WTC11 (cell line): ENCODE results near the gene DOK7. TPM values are rescaled to one million over a fixed set of nuclear protein-coding genes. Genes with fewer than 3 reads are reported as not detected.

Source experiments
- ATAC-seq: fragments of 200-7000 bp; cut with Tn5 transposase; 2 replicates; pipeline ENCODE4 v1.10.0; 2021; ENCODE audit warnings: mild to moderate bottlenecking, moderate library complexity
- CTCF ChIA-PET: fragments of 300-600 bp; sonication (Branson Sonifier 250); formaldehyde crosslinking; loops from one replicate; lab custom pipeline; 2021; ENCODE audit warnings: antibody characterized with exemption; lab: Charles Lee
- POLR2A ChIA-PET: fragments of 350-600 bp; sonication (Branson Sonifier 250); formaldehyde crosslinking; loops from one replicate; lab custom pipeline; 2021; ENCODE audit warnings: antibody characterized with exemption; lab: Charles Lee
- DNase-seq: peaks from one replicate; pipeline ENCODE4 v3.0.0; 2021; ENCODE audit warnings: low spot score
- H3K27ac Mint-ChIP-seq: 2 replicates; pipeline ENCODE4 v1.8.0; 2021; ENCODE audit warnings: mixed read lengths
- H3K27me3 Mint-ChIP-seq: 2 replicates; pipeline ENCODE4 v1.8.0; 2021; ENCODE audit warnings: low read depth, mild to moderate bottlenecking, moderate library complexity, mixed read lengths
- H3K36me3 Mint-ChIP-seq: 2 replicates; pipeline ENCODE4 v1.8.0; 2021; ENCODE audit warnings: mixed read lengths
- H3K4me1 Mint-ChIP-seq: 2 replicates; pipeline ENCODE4 v1.8.0; 2022; ENCODE audit warnings: mixed read lengths
- H3K4me3 Mint-ChIP-seq: 2 replicates; pipeline ENCODE4 v1.8.0; 2021; ENCODE audit warnings: mild to moderate bottlenecking, moderate library complexity, mixed read lengths
- H3K9me3 Mint-ChIP-seq: 2 replicates; pipeline ENCODE4 v1.8.0; 2021; ENCODE audit warnings: mixed read lengths
- CREM ChIP-seq: sonication (generic); formaldehyde crosslinking; IDR thresholded peaks from 2 replicates; pipeline ENCODE4 v1.8.1; 2022; ENCODE audit warnings: mild to moderate bottlenecking, missing genetic modification reagents, moderate library complexity
- ETV6 ChIP-seq: sonication (generic); formaldehyde crosslinking; IDR thresholded peaks from 2 replicates; pipeline ENCODE4 v1.8.1; 2022; ENCODE audit warnings: mild to moderate bottlenecking, missing genetic modification reagents
- FOXP4 ChIP-seq: sonication (generic); formaldehyde crosslinking; IDR thresholded peaks from 2 replicates; pipeline ENCODE4 v1.8.0; 2022; ENCODE audit warnings: mild to moderate bottlenecking, missing genetic modification reagents
- GRHL2 ChIP-seq: fragments of 250-450 bp; sonication (Bioruptor Pico); IDR thresholded peaks from 2 replicates; pipeline ENCODE4 v1.8.0; 2022; ENCODE audit warnings: mild to moderate bottlenecking, moderate library complexity; ENCODE audit not compliant: insufficient replicate concordance, severe bottlenecking
- IRF1 ChIP-seq: sonication (generic); formaldehyde crosslinking; IDR thresholded peaks from 2 replicates; pipeline ENCODE4 v1.8.0; 2023; ENCODE audit warnings: missing genetic modification reagents
- IRF2 ChIP-seq: sonication (generic); formaldehyde crosslinking; IDR thresholded peaks from 2 replicates; pipeline ENCODE4 v1.8.0; 2022; ENCODE audit warnings: low read depth, missing genetic modification reagents, borderline replicate concordance
- KAT7 ChIP-seq: sonication (generic); formaldehyde crosslinking; IDR thresholded peaks from 2 replicates; pipeline ENCODE4 v1.8.1; 2023; ENCODE audit warnings: missing genetic modification reagents, mild to moderate bottlenecking, borderline replicate concordance
- MYBL2 ChIP-seq: sonication (generic); formaldehyde crosslinking; IDR thresholded peaks from 2 replicates; pipeline ENCODE4 v1.8.1; 2023; ENCODE audit warnings: mild to moderate bottlenecking, moderate library complexity, missing genetic modification reagents
- NFATC4 ChIP-seq: fragments of 250-450 bp; sonication (Bioruptor Pico); IDR thresholded peaks from 2 replicates; pipeline ENCODE4 v1.9.0; 2021; ENCODE audit warnings: mild to moderate bottlenecking
- NFYB ChIP-seq: sonication (generic); formaldehyde crosslinking; conservative IDR thresholded peaks from 2 replicates; pipeline ENCODE4 v1.8.0; 2022; ENCODE audit warnings: low read depth, missing genetic modification reagents
- NR1H2 ChIP-seq: sonication (generic); formaldehyde crosslinking; IDR thresholded peaks from 2 replicates; pipeline ENCODE4 v1.9.0; 2021; ENCODE audit warnings: mild to moderate bottlenecking, moderate library complexity, missing genetic modification reagents
- PRDM15 ChIP-seq: sonication (generic); formaldehyde crosslinking; IDR thresholded peaks from 2 replicates; pipeline ENCODE4 v1.8.0; 2022; ENCODE audit warnings: missing genetic modification reagents
- TP53 ChIP-seq: sonication (generic); formaldehyde crosslinking; IDR thresholded peaks from 2 replicates; pipeline ENCODE4 v1.8.1; 2023; ENCODE audit warnings: mild to moderate bottlenecking, missing genetic modification reagents
- ZBTB43 ChIP-seq: sonication (generic); formaldehyde crosslinking; IDR thresholded peaks from 2 replicates; pipeline ENCODE4 v1.8.1; 2023; ENCODE audit warnings: mild to moderate bottlenecking, missing genetic modification reagents
- ZNF263 ChIP-seq: sonication (generic); formaldehyde crosslinking; IDR thresholded peaks from 2 replicates; pipeline ENCODE4 v1.8.1; 2022; ENCODE audit warnings: low read depth, mild to moderate bottlenecking, moderate library complexity, missing genetic modification reagents
- ZNF317 ChIP-seq: sonication (generic); formaldehyde crosslinking; IDR thresholded peaks from 2 replicates; pipeline ENCODE4 v1.8.1; 2023; ENCODE audit warnings: low read depth, mild to moderate bottlenecking, moderate library complexity, missing genetic modification reagents, borderline replicate concordance
- ZNF416 ChIP-seq: fragments of 250-450 bp; sonication (Bioruptor Pico); IDR thresholded peaks from 2 replicates; pipeline ENCODE4 v1.9.0; 2021; ENCODE audit warnings: mild to moderate bottlenecking, inconsistent platforms
- ZNF425 ChIP-seq: fragments of 250-450 bp; sonication (Bioruptor Pico); conservative IDR thresholded peaks from 2 replicates; pipeline ENCODE4 v1.9.0; 2021; ENCODE audit warnings: mild to moderate bottlenecking
- ZSCAN18 ChIP-seq: fragments of 250-450 bp; sonication (Bioruptor Pico); IDR thresholded peaks from 2 replicates; pipeline ENCODE4 v2.1.2; 2022; ENCODE audit warnings: mild to moderate bottlenecking, moderate library complexity
- total RNA-seq: library from RNA; stranded (reverse); gene quantifications from 3 replicates; pipeline ENCODE4 v1.2.3, GENCODE V29; 2021

DOK7 gene
- total RNA-seq, 1 experiment from 2014 or later: 0.22 TPM

- TF ChIP-seq PRDM15 (CRISPR knock-in tag) (no peak), IRF2 (CRISPR knock-in tag) (no peak), CREM (no peak), FOXP4 (no peak), ETV6 (no peak), MYBL2 (CRISPR knock-in tag) (no peak), ZSCAN18 (CRISPR knock-in tag) (no peak), TP53 (CRISPR knock-in tag) (no peak), ZNF263 (CRISPR knock-in tag) (no peak), GRHL2 (CRISPR knock-in tag) (no peak), ZNF317 (CRISPR knock-in tag) (no peak), ZNF425 (CRISPR knock-in tag) (no peak)
Observed at GRCh38 chr4:3473181-3473950, 10.3 kb downstream of the DOK7 start (continued).

- CTCF ChIA-PET: no interaction called here
- Mint-ChIP-seq H3K27me3 (peaks cover 54% of the 10 kb centered on the region), H3K36me3 (no peaks in the 10 kb centered on the region), H3K4me3 (no peak overlapping the region), H3K4me1 (peaks cover 5% of the 10 kb centered on the region; the same call in 1 of the 2 replicates), H3K9me3 (no peaks in the 10 kb centered on the region), H3K27ac (no peak overlapping the region)
- POLR2A ChIA-PET: no interaction called here
- DNase-seq (no peak), ATAC-seq (no peak)
- TF ChIP-seq ZNF416: no peak
- TF ChIP-seq ETV6: no peak
- TF ChIP-seq FOXP4: no peak
- TF ChIP-seq KAT7 (CRISPR knock-in tag): no peak
- no peak for TF ChIP-seq NFYB (CRISPR knock-in tag)
- no peak for TF ChIP-seq IRF1 (CRISPR knock-in tag)
- TF ChIP-seq GRHL2 (CRISPR knock-in tag): no peak
- TF ChIP-seq ZBTB43: no peak
- TF ChIP-seq NFATC4 (CRISPR knock-in tag): no peak
- no peak for TF ChIP-seq NR1H2
Observed at GRCh38 chr4:3473996-3474765, 11.1 kb downstream of the DOK7 start.
